Keratinocyte (primary cell): ENCODE data around the gene RHBDD1. TPM values are rescaled to one million over a fixed set of nuclear protein-coding genes. Genes with fewer than 3 reads are reported as not detected.

Experiments
- DNase-seq: peaks from one replicate; pipeline ENCODE4 v3.0.0-alpha.2; 2011; ENCODE audit warnings: low read depth, missing footprints, low spot score
- FAIRE-seq: peaks from 2 replicates; lab custom pipeline; 2011; peaks lifted over from hg19 to GRCh38; lab: Jason Lieb, UNC
- H2AFZ ChIP-seq: 2 replicates; pipeline ENCODE4 v1.6.0; 2012; ENCODE audit warnings: low read length, control low read depth, inconsistent platforms; ENCODE audit not compliant: control insufficient read depth
- H3K27ac ChIP-seq: 2 replicates; pipeline ENCODE4 v1.5.1; 2011; ENCODE audit warnings: low read length; ENCODE audit not compliant: control insufficient read depth, insufficient read depth
- H3K27me3 ChIP-seq: 3 replicates; pipeline ENCODE4 v1.6.0; 2011; ENCODE audit warnings: low read length; ENCODE audit not compliant: control insufficient read depth, insufficient read depth; ENCODE audit errors: extremely low read depth
- H3K36me3 ChIP-seq, 2 experiments: 2 replicates in 1 of 2; 3 replicates in 1 of 2; pipeline ENCODE4 v1.5.1; 2011; ENCODE audit warnings: low read length in 2 of 2, mild to moderate bottlenecking in 1 of 2; ENCODE audit not compliant: control insufficient read depth in 2 of 2, insufficient read depth in 2 of 2; ENCODE audit errors: extremely low read depth in 1 of 2
- H3K4me1 ChIP-seq: 3 replicates; pipeline ENCODE4 v1.5.1; 2011; ENCODE audit warnings: low read length; ENCODE audit not compliant: control insufficient read depth, insufficient read depth; ENCODE audit errors: extremely low read depth
- H3K4me2 ChIP-seq: 3 replicates; pipeline ENCODE4 v1.6.0; 2011; ENCODE audit warnings: low read depth, low read length; ENCODE audit not compliant: control insufficient read depth, insufficient read depth; ENCODE audit errors: extremely low read depth
- H3K4me3 ChIP-seq, 3 experiments: fragments of 200-600 bp in 1 of 3; sonication (generic) in 1 of 3; 2 replicates in 2 of 3; 3 replicates in 1 of 3; pipeline ENCODE4 v1.5.1; 2011 to 2016; ENCODE audit warnings: low read length in 3 of 3, mild to moderate bottlenecking in 3 of 3, control low read depth in 2 of 3, inconsistent platforms in 1 of 3, low read depth in 1 of 3, mixed read lengths in 1 of 3, mixed run types in 1 of 3, moderate library complexity in 1 of 3; ENCODE audit not compliant: control insufficient read depth in 2 of 3, insufficient read depth in 2 of 3; ENCODE audit errors: extremely low read depth in 1 of 3
- H3K79me2 ChIP-seq: 2 replicates; pipeline ENCODE4 v1.6.0; 2012; ENCODE audit warnings: low read length; ENCODE audit not compliant: control insufficient read depth, insufficient read depth
- H3K9ac ChIP-seq: 3 replicates; pipeline ENCODE4 v1.6.0; 2011; ENCODE audit warnings: low read length; ENCODE audit not compliant: control insufficient read depth, insufficient read depth; ENCODE audit errors: extremely low read depth
- H3K9me1 ChIP-seq: 3 replicates; pipeline ENCODE4 v1.6.0; 2011; ENCODE audit warnings: low read length; ENCODE audit not compliant: control insufficient read depth, insufficient read depth; ENCODE audit errors: extremely low read depth
- H3K9me3 ChIP-seq: 2 replicates; pipeline ENCODE4 v1.5.1; 2012; ENCODE audit warnings: low read depth, low read length; ENCODE audit not compliant: control insufficient read depth
- H4K20me1 ChIP-seq: 3 replicates; pipeline ENCODE4 v1.6.0; 2011; ENCODE audit warnings: low read length; ENCODE audit not compliant: control insufficient read depth, insufficient read depth; ENCODE audit errors: extremely low read depth
- EZH2 ChIP-seq: IDR thresholded peaks from one replicate; pipeline ENCODE4 v1.6.1; 2012; ENCODE audit warnings: inconsistent platforms, mild to moderate bottlenecking, low read length, moderate library complexity
- dilution Hi-C: fragments of 300-500 bp; cut with MboI; formaldehyde crosslinking; loops from one replicate; pipeline ENCODE4 v1.7.0; 2020; ENCODE audit warnings: low sequenced_read_pairs; ENCODE audit not compliant: extremely low pct_ligation_motif_present
- polyA plus RNA-seq, 5 experiments: library from polyadenylated mRNA; depleted of rRNA in 3 of 5; stranded (reverse) in 3 of 5; stranded (forward) in 1 of 5; unstranded in 1 of 5; fragments of >200 nt; gene quantifications; 1 replicate in 1 of 5; 2 replicates in 3 of 5; 3 replicates in 1 of 5; pipeline versions ENCODE4 v1.2.1 to v1.2.3, GENCODE V29; 2011 to 2012; ENCODE audit warnings: missing spikeins in 2 of 5, low read depth in 1 of 5, low replicate concordance in 1 of 5
- TF ChIP-seq, protein P1 (sequence below), 3 experiments: IDR thresholded peaks in 1 of 3; conservative IDR thresholded peaks in 1 of 3; optimal IDR thresholded peaks in 1 of 3; 2 replicates in 2 of 3; 3 replicates in 1 of 3; pipeline versions ENCODE3 to v1.5.1; 2011; ENCODE audit warnings: low read length in 3 of 3, mild to moderate bottlenecking in 3 of 3, moderate library complexity in 2 of 3, control low read depth in 1 of 3, inconsistent platforms in 1 of 3; ENCODE audit not compliant: insufficient read depth in 2 of 3; ENCODE audit errors: extremely low read depth in 1 of 3

Gene RHBDD1
- polyA plus RNA-seq, 1 donor (not counting 4 experiments of a cell fraction or from before 2014, with no cell fraction given) = 27.8 TPM

DNA sequence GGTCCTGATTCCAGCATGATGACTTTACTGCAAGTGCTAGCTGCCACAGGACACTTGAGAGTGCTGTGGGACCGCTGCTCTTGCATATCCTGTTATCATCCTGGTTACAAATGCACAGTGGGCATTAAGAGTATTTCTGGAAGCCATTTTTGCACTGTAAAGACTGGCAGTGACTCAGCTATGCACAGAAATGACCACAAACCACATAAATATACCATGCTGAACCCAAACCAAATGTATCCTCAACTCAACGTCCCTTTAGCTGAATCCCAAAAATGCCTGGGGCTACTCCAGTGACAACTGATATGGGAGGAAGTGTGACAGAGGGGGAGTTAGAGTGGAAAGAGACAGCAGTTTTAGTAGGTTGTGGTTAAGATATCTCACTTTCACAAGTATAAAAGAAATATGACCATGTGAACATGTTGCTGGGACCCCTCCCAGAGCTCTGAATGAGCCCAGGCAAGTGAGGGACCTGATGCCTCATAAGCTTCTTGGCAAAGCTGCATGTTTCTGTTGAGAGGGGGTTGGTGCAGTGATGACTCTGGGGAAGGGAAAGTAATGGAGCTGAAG is 37.3 kb downstream of the RHBDD1 start:
- Histone ChIP-seq H3K4me1 (no peaks in the 10 kb centered on the region), H3K27ac (no peak overlapping the region), H3K9me1 (no peaks in the 10 kb centered on the region), H3K9ac (no peak overlapping the region), H2AFZ (no peak overlapping the region), H3K79me2 (no peaks in the 10 kb centered on the region), H4K20me1 (no peaks in the 10 kb centered on the region), H3K27me3 (no peaks in the 10 kb centered on the region), H3K36me3 (peaks cover 0 to 1% of the 10 kb centered on the region in 2 experiments), H3K4me3 (no peak overlapping the region), H3K4me2 (no peak overlapping the region), H3K9me3 (no peaks in the 10 kb centered on the region)
- TF ChIP-seq EZH2 = no peak
- TF ChIP-seq, protein P1, sequence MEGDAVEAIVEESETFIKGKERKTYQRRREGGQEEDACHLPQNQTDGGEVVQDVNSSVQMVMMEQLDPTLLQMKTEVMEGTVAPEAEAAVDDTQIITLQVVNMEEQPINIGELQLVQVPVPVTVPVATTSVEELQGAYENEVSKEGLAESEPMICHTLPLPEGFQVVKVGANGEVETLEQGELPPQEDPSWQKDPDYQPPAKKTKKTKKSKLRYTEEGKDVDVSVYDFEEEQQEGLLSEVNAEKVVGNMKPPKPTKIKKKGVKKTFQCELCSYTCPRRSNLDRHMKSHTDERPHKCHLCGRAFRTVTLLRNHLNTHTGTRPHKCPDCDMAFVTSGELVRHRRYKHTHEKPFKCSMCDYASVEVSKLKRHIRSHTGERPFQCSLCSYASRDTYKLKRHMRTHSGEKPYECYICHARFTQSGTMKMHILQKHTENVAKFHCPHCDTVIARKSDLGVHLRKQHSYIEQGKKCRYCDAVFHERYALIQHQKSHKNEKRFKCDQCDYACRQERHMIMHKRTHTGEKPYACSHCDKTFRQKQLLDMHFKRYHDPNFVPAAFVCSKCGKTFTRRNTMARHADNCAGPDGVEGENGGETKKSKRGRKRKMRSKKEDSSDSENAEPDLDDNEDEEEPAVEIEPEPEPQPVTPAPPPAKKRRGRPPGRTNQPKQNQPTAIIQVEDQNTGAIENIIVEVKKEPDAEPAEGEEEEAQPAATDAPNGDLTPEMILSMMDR (optimal IDR thresholded peaks at IDR 0.05 in 1 of 3, IDR thresholded peaks at IDR 0.05 in 1 of 3, conservative IDR thresholded peaks at IDR 0.05 in 1 of 3; ENCODE audit: extremely low read depth in 1 of 3, insufficient read depth in 2 of 3, low read length in 3 of 3) = no peak
- dilution Hi-C loops = no loop called here
- DNase-seq = no peak
- FAIRE-seq = no peak

- Histone ChIP-seq H3K27me3 (no peaks in the 10 kb centered on the region), H2AFZ (no peak overlapping the region), H3K4me3 (no peak overlapping the region), H3K79me2 (no peaks in the 10 kb centered on the region), H3K4me1 (no peaks in the 10 kb centered on the region), H3K27ac (no peak overlapping the region), H3K36me3 (peaks cover 0 to 1% of the 10 kb centered on the region in 2 experiments), H4K20me1 (no peaks in the 10 kb centered on the region), H3K9ac (no peak overlapping the region), H3K9me1 (no peaks in the 10 kb centered on the region), H3K9me3 (no peaks in the 10 kb centered on the region), H3K4me2 (no peak overlapping the region)
- TF ChIP-seq, protein P1 (optimal IDR thresholded peaks at IDR 0.05 in 1 of 3, IDR thresholded peaks at IDR 0.05 in 1 of 3, conservative IDR thresholded peaks at IDR 0.05 in 1 of 3; ENCODE audit: extremely low read depth in 1 of 3, insufficient read depth in 2 of 3, low read length in 3 of 3) = no peak
- TF ChIP-seq EZH2 = no peak
- no peak for DNase-seq
- no peak for FAIRE-seq
- dilution Hi-C loops = no loop called here
These were observed 38.0 kb downstream of the RHBDD1 start for GRCh38 chr2:226873826-226874225.
